NT2/D1 (cell line): Measurements from ENCODE around the gene CCDC92.

ENCODE experiments used
- YY1 ChIP-seq: IDR thresholded peaks from 2 replicates; pipeline ENCODE4 v1.6.1; 2011; ENCODE audit not compliant: insufficient read length, insufficient read depth
- ZNF274 ChIP-seq: IDR thresholded peaks from 2 replicates; pipeline ENCODE4 v1.6.1; 2011; ENCODE audit warnings: mild to moderate bottlenecking, low read depth, low read length

- no peak for TF ChIP-seq YY1
- TF ChIP-seq ZNF274 = no peak
Observed at GRCh38 chr12:123906711-123907420, 65.8 kb downstream of the CCDC92 start.
